Measurements from ENCODE around the gene STAC3. TPM values are rescaled to one million over a fixed set of nuclear protein-coding genes. Genes with fewer than 3 reads are reported as not detected.

Gene STAC3
- total and polyA plus RNA-seq, 12 donors, result 0.30 to 2.9 (median 0.98) TPM

GRCh38 chr12:57234571-57235016 lies 16.4 kb downstream of the STAC3 start:
- peaks cover 19 to 82% (median 49%) of the 10 kb centered on the region in 9 donors for H3K4me1 ChIP-seq

GRCh38 chr12:57234233-57234570 lies 16.8 kb downstream of the STAC3 start:
- Histone ChIP-seq H3K4me1 (peaks cover 15 to 81% (median 47%) of the 10 kb centered on the region in 9 donors), H3K36me3 (peaks cover 0 to 39% (median 24%) of the 10 kb centered on the region in 9 donors), H3K27ac (peak overlapping the region in 9 of 10 donors; percentile 50 to 87 (median 80)), H3K27me3 (peaks cover 0 to 43% (median 29%) of the 10 kb centered on the region in 7 donors), H3K9me3 (no peaks in the 10 kb centered on the region), H3K4me3 (no peak overlapping the region)
- DNase-seq, result no peak
- intact Hi-C loops (cut with DNase I), result no loop called here
- WGBS, 2 donors, result 75 to 87% methylated on average over 3 of the region's 3 CpGs
- ATAC-seq, result no peak
- no peak for TF ChIP-seq CTCF (IDR thresholded peaks at IDR 0.05)

More at GRCh38 chr12:57234571-57235016, 16.4 kb downstream of the STAC3 start:
- Histone ChIP-seq H3K9me3 (no peaks in the 10 kb centered on the region), H3K27me3 (peaks cover 0 to 47% (median 29%) of the 10 kb centered on the region in 7 donors), H3K4me3 (peak overlapping the region in 7 of 10 donors; percentile 22 to 60 (median 53)), H3K36me3 (peaks cover 0 to 39% (median 24%) of the 10 kb centered on the region in 9 donors), H3K27ac (peak overlapping the region; percentile 50 to 87 (median 79))
- no peak for TF ChIP-seq CTCF (IDR thresholded peaks at IDR 0.05)
- DNase-seq (no peak), ATAC-seq (no peak)
- intact Hi-C loops (cut with DNase I), result no loop called here
- WGBS, 2 donors, result 77 to 88% methylated on average over 10 of the region's 10 CpGs

GRCh38 chr12:57233357-57234232 lies 17.4 kb downstream of the STAC3 start:
- Histone ChIP-seq H3K4me1 (peaks cover 11 to 81% (median 48%) of the 10 kb centered on the region in 9 donors), H3K4me3 (no peak overlapping the region), H3K27me3 (peaks cover 0 to 38% (median 28%) of the 10 kb centered on the region in 7 donors), H3K36me3 (peaks cover 0 to 39% (median 24%) of the 10 kb centered on the region in 9 donors), H3K27ac (peak overlapping the region in 7 of 10 donors; percentile 50 to 87 (median 80)), H3K9me3 (no peaks in the 10 kb centered on the region)
- no peak for TF ChIP-seq CTCF (IDR thresholded peaks at IDR 0.05)
- intact Hi-C loops (cut with DNase I), result no loop called here
- 85% methylated on average over 15 of the region's 15 CpGs for WGBS, 2 donors
- ATAC-seq (peak in 1 of 8 donors; percentile 19), DNase-seq (no peak)

GRCh38 chr12:57232156-57232756 lies 18.7 kb downstream of the STAC3 start:
- Histone ChIP-seq H3K4me1 (peaks cover 8 to 71% (median 37%) of the 10 kb centered on the region in 9 donors), H3K27me3 (peaks cover 0 to 31% (median 19%) of the 10 kb centered on the region in 7 donors), H3K9me3 (no peaks in the 10 kb centered on the region), H3K27ac (no peak overlapping the region), H3K4me3 (no peak overlapping the region), H3K36me3 (peaks cover 0 to 39% (median 24%) of the 10 kb centered on the region in 9 donors)
- TF ChIP-seq CTCF (IDR thresholded peaks at IDR 0.05), result no peak
- ATAC-seq (no peak), DNase-seq (no peak)
- WGBS, 2 donors, result 84 to 90% methylated on average over 19 of the region's 19 CpGs
- intact Hi-C loops (cut with DNase I), result no loop called here

Measured in heart right ventricle (tissue), 16 donors.